Spinal cord (tissue), 10 donors: ENCODE results near the gene KLF6. TPM values are rescaled to one million over a fixed set of nuclear protein-coding genes. Genes with fewer than 3 reads are reported as not detected.

Experiments used
- DNase-seq, 6 donors: peaks; one replicate each; pipeline versions ENCODE4 v3.0.0 to v3.0.0-alpha.2; 2013 to 2015; ENCODE audit warnings: low spot score in 6 of 6, low read depth in 4 of 6
- H3K27ac ChIP-seq: one replicate; pipeline ENCODE4 v1.5.1; 2013; ENCODE audit warnings: low read depth, low read length, control low read depth
- H3K27me3 ChIP-seq: one replicate; pipeline ENCODE4 v1.6.1; 2013; ENCODE audit warnings: low read length; ENCODE audit not compliant: control insufficient read depth, insufficient read depth
- H3K36me3 ChIP-seq: one replicate; pipeline ENCODE4 v1.6.1; 2013; ENCODE audit warnings: low read length; ENCODE audit not compliant: control insufficient read depth, insufficient read depth
- H3K4me1 ChIP-seq: one replicate; pipeline ENCODE4 v1.6.1; 2013; ENCODE audit warnings: low read length; ENCODE audit not compliant: control insufficient read depth, insufficient read depth
- H3K4me3 ChIP-seq: one replicate; pipeline ENCODE4 v1.5.1; 2013; ENCODE audit warnings: low read depth, low read length, control low read depth
- H3K9me3 ChIP-seq: one replicate; pipeline ENCODE4 v1.6.1; 2013; ENCODE audit warnings: low read length; ENCODE audit not compliant: control insufficient read depth, insufficient read depth
- WGBS: methylation state at CpG from one replicate; pipeline ENCODE4 v1.1.5; 2013; ENCODE audit warnings: missing lambda C conversion rate; ENCODE audit not compliant: insufficient coverage; 5-methylcytosine and 5-hydroxymethylcytosine counted together
- polyA plus RNA-seq, 2 donors: library from polyadenylated mRNA; unstranded; fragments of 120-200 nt; gene quantifications; one replicate each; pipeline ENCODE4 v1.2.1, GENCODE V29; 2013; ENCODE audit not compliant: insufficient read length in 2 of 2
- total RNA-seq, 2 donors: library from RNA; depleted of rRNA in 1 of 2; stranded (reverse); fragments of 120-200 nt in 1 of 2; fragments of >200 nt in 1 of 2; gene quantifications; one replicate each; pipeline versions ENCODE4 v1.2.3 to v1.2.4, GENCODE V29; 2013 to 2014
- donor health status: healthy.

Gene KLF6
- total and polyA plus RNA-seq, 4 donors = 38.4 to 70.3 (median 47.1) TPM

GRCh38 chr10:3827768-3828403 lies 42.9 kb upstream of the KLF6 start:
- Histone ChIP-seq H3K4me3 (no peak overlapping the region), H3K4me1 (peaks cover 11% of the 10 kb centered on the region)
- 96% methylated on average over 23 of the region's 27 CpGs for WGBS

GRCh38 chr10:3827266-3827665 lies 42.3 kb upstream of the KLF6 start:
- 87% methylated on average over 10 of the region's 10 CpGs for WGBS
- no peaks in the 10 kb centered on the region for H3K36me3 ChIP-seq
- no peaks in the 10 kb centered on the region for H3K9me3 ChIP-seq
- H3K27ac ChIP-seq = no peak overlapping the region
- H3K4me1 ChIP-seq = peaks cover 11% of the 10 kb centered on the region
- H3K4me3 ChIP-seq = no peak overlapping the region
- H3K27me3 ChIP-seq = no peaks in the 10 kb centered on the region
- DNase-seq = no peak

More at GRCh38 chr10:3827768-3828403, 42.9 kb upstream of the KLF6 start:
- Histone ChIP-seq H3K27me3 (no peaks in the 10 kb centered on the region), H3K36me3 (no peaks in the 10 kb centered on the region), H3K9me3 (no peaks in the 10 kb centered on the region), H3K27ac (no peak overlapping the region)
- DNase-seq = no peak

DNA sequence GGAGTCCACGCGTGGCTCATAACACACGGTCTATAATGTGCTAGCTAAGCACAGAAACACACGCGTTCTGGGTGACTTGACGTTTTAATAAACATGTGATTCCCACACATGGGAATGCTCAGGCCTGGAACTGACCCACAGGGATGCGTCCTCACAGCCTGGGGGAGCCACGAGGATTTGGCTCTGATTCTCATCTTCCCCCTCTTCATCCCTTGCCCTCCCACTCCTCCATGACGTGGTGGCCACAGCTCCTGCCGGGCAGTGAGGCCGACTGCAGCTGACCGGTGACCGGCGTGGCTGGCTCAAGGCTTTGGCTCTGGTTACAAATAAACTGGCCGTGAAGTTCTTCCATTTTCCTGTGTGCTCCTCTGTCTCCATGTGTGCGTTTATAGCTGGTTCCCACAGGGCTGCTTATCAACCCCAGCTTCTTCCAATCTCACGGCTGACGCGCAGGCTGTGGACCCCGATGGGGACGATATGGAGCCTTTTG lies 40.9 kb upstream of the KLF6 start:
- Histone ChIP-seq H3K27me3 (no peaks in the 10 kb centered on the region), H3K4me3 (no peak overlapping the region), H3K9me3 (no peaks in the 10 kb centered on the region), H3K4me1 (peaks cover 11% of the 10 kb centered on the region), H3K36me3 (no peaks in the 10 kb centered on the region), H3K27ac (no peak overlapping the region)
- DNase-seq = no peak
- WGBS = 90% methylated on average over 19 of the region's 21 CpGs

DNA sequence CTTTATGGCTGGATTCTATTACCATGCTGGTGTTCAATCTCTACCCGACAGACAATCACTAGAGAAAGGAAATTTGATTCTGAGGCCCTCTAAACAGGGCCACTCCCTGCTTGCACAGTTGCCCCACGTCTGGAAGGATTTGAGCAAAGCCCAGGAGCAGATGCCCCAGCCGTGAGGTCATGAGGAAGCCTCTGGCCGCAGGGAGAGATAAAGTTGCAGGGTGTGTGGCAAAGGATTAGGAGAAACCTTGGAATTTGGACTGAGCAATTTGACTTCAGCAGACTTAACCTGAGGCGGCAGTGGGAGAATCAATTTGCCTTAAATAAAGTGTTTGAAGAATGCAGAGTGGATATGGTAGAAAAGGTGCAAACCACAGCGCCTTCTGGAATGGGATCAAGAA lies 40.2 kb upstream of the KLF6 start:
- Histone ChIP-seq H3K27ac (no peak overlapping the region), H3K27me3 (no peaks in the 10 kb centered on the region), H3K4me1 (peaks cover 10% of the 10 kb centered on the region), H3K4me3 (no peak overlapping the region), H3K9me3 (no peaks in the 10 kb centered on the region), H3K36me3 (no peaks in the 10 kb centered on the region)
- DNase-seq = no peak
- WGBS = 79% methylated on average over 5 of the region's 6 CpGs

GRCh38 chr10:3822541-3823330 lies 37.7 kb upstream of the KLF6 start:
- Histone ChIP-seq H3K4me1 (no peaks in the 10 kb centered on the region), H3K36me3 (no peaks in the 10 kb centered on the region), H3K9me3 (no peaks in the 10 kb centered on the region), H3K27ac (no peak overlapping the region), H3K4me3 (no peak overlapping the region), H3K27me3 (no peaks in the 10 kb centered on the region)
- no peak for DNase-seq
- 100% methylated on average over 3 of the region's 10 CpGs for WGBS

- Histone ChIP-seq H3K27ac (no peak overlapping the region), H3K9me3 (no peaks in the 10 kb centered on the region), H3K27me3 (no peaks in the 10 kb centered on the region), H3K4me1 (no peaks in the 10 kb centered on the region), H3K4me3 (no peak overlapping the region), H3K36me3 (no peaks in the 10 kb centered on the region)
- no peak for DNase-seq
- 92% methylated on average over 7 of the region's 10 CpGs for WGBS
Observed at GRCh38 chr10:3820255-3820654, 35.2 kb upstream of the KLF6 start.

DNA sequence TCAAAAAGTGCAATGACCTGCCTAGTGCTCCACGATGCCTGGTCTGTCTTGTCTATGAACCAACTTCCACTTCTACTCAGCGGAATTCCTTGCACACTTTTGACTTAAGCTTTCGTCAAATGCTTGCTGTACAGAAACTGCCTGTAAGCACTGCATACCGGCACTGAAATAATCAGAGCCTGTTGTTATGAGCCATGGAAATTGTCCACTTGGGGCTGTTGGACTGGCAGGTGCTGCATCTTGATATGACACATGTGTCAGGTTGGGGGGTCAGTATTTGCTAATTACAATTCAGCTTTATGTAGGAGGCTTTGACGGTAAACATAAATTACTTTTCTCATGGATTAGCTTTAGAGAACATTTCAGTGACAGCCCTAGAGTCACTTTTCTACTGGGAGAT lies 32.0 kb upstream of the KLF6 start:
- WGBS = 92% methylated on average over 4 of the region's 5 CpGs
- Histone ChIP-seq H3K4me1 (no peaks in the 10 kb centered on the region), H3K9me3 (no peaks in the 10 kb centered on the region), H3K4me3 (no peak overlapping the region), H3K27ac (no peak overlapping the region), H3K27me3 (no peaks in the 10 kb centered on the region), H3K36me3 (no peaks in the 10 kb centered on the region)
- DNase-seq = peak in 1 of 6 donors; percentile 60

DNA sequence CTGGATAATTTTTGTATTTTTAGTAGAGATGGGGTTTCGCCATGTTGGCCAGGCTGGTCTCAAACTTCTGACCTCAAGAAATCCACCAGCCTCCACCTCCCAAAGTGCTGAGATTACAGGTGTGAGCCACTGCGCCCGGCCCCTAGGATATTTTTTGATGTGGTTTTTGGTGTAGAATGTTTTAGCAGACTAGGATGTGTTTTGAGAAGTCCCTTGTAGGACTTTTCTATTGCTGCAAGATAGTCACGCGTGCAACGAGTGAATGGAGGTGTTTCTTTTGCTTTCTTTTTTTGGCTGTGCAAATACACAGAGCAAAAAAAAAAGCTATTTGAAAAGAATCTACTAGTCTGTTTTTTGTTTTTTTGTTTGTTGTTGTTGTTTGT lies 29.8 kb upstream of the KLF6 start:
- Histone ChIP-seq H3K4me1 (no peaks in the 10 kb centered on the region), H3K27ac (no peak overlapping the region), H3K9me3 (no peaks in the 10 kb centered on the region), H3K27me3 (no peaks in the 10 kb centered on the region), H3K4me3 (no peak overlapping the region), H3K36me3 (no peaks in the 10 kb centered on the region)
- WGBS = 93% methylated on average over 5 of the region's 6 CpGs
- DNase-seq = no peak

- WGBS = 92% methylated on average over 9 of the region's 15 CpGs
- no peak for DNase-seq
- Histone ChIP-seq H3K27me3 (no peaks in the 10 kb centered on the region), H3K4me3 (no peak overlapping the region), H3K36me3 (no peaks in the 10 kb centered on the region), H3K9me3 (no peaks in the 10 kb centered on the region), H3K27ac (no peak overlapping the region), H3K4me1 (no peaks in the 10 kb centered on the region)
Observed at GRCh38 chr10:3813986-3814837, 29.2 kb upstream of the KLF6 start.
